Ascending aorta (tissue), 2 donors: ENCODE measurements around the gene RASGRF1. TPM values are rescaled to one million over a fixed set of nuclear protein-coding genes. Genes with fewer than 3 reads are reported as not detected.
"Not testable (repeated sequence)": the region's sequence is repeated elsewhere in the genome, so short reads cannot be mapped to it uniquely, and the experiment has no call there.

Experiments used
- DNase-seq, 2 donors: peaks; one replicate each; pipeline ENCODE4 v3.0.0-alpha.2; 2019; ENCODE audit warnings: low spot score in 2 of 2
- H3K27ac ChIP-seq, 2 donors: fragments of 200-600 bp; sonication (generic); one replicate each; pipeline ENCODE4 v1.5.1; 2016 to 2017; ENCODE audit warnings: mild to moderate bottlenecking in 1 of 2
- H3K27me3 ChIP-seq: fragments of 200-600 bp; sonication (generic); one replicate; pipeline ENCODE4 v1.5.1; 2017
- H3K36me3 ChIP-seq, 2 donors: fragments of 200-600 bp; sonication (generic); one replicate each; pipeline ENCODE4 v1.5.1; 2016
- H3K4me1 ChIP-seq, 2 donors: fragments of 200-600 bp; sonication (generic); one replicate each; pipeline ENCODE4 v1.5.1; 2016 to 2017; ENCODE audit warnings: mild to moderate bottlenecking in 1 of 2
- H3K4me3 ChIP-seq, 2 donors: fragments of 200-600 bp; sonication (generic); one replicate each; pipeline ENCODE4 v1.5.1; 2016 to 2017; ENCODE audit warnings: mild to moderate bottlenecking in 1 of 2
- H3K9me3 ChIP-seq, 2 donors: fragments of 200-600 bp; sonication (generic); one replicate each; pipeline ENCODE4 v1.5.1; 2016
- CTCF ChIP-seq, 3 experiments: fragments of 200-600 bp in 2 of 3; fragments of 450-650 bp in 1 of 3; sonication (generic) in 2 of 3; IDR thresholded peaks; one replicate each; pipeline ENCODE4 v1.5.1; 2016 to 2019; ENCODE audit warnings: antibody characterized with exemption in 3 of 3, mild to moderate bottlenecking in 1 of 3, moderate library complexity in 1 of 3
- intact Hi-C: fragments of 100-400 bp; cut with DNase I; formaldehyde crosslinking; loops from one replicate; pipeline ENCODE4 v1.15.1; 2023
- total RNA-seq: library from RNA; depleted of rRNA; stranded (reverse); fragments of >200 nt; gene quantifications from one replicate; pipeline ENCODE4 v1.1.0, GENCODE V29; 2016

RASGRF1 gene
- total RNA-seq, 1 donor from 2014 or later = not detected

GRCh38 chr15:79027532-79028410 lies 62.8 kb downstream of the RASGRF1 start:
- no peaks in the 10 kb centered on the region for H3K36me3 ChIP-seq
- no peak overlapping the region for H3K4me3 ChIP-seq
- intact Hi-C loops = loop anchor here (10.0 kb wide), 1 partner anchor 157 kb away; no protein-coding TSS in a partner anchor
- no peak for DNase-seq
- H3K4me1 ChIP-seq = no peaks in the 10 kb centered on the region
- H3K9me3 ChIP-seq = no peaks in the 10 kb centered on the region
- H3K27ac ChIP-seq = no peak overlapping the region
- H3K27me3 ChIP-seq = no peaks in the 10 kb centered on the region
- no peak for TF ChIP-seq CTCF (IDR thresholded peaks at IDR 0.05)

DNA sequence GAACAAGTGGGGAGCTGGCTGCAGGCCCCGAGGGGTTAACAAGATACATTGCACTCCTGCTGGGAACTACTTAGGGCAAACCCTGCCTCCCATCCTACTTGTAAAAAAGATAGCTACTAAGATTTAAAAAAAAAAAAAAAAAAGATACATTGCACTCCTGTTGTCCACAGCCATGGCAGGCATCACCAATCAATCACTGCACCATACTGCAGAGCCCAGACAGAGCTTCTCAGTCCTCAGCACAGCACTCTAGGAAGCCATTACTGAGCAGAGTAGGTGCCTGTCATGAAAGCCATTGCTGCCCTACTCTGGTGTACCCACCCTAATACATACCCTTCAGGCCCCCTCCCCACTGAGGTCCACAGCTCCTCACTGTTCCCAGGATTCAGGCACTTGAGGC lies 64.8 kb downstream of the RASGRF1 start:
- no peak for TF ChIP-seq CTCF (IDR thresholded peaks at IDR 0.05)

DNA sequence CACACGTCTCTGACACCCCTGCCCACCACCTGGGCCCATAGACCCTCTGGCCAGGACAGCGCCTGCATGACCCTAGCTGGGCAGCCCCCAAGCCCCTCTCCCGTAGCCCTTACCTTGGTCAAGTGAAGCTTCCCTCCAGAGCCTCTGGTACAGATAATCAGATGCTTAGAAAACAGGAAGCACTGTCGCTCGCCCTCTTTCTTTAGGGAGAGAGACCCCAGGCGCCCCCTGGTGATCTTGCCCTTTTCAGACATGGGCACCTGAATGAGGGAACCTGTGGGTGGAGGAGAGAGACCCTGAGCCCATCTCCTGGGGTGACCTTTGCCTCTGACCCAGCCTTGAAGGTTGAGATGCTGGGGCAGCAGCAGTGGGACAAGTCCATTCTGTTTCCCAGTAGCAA lies 65.4 kb downstream of the RASGRF1 start:
- no peak for TF ChIP-seq CTCF (IDR thresholded peaks at IDR 0.05)
- H3K4me1 ChIP-seq = no peaks in the 10 kb centered on the region
- H3K27me3 ChIP-seq = no peaks in the 10 kb centered on the region
- no peak overlapping the region for H3K4me3 ChIP-seq
- H3K36me3 ChIP-seq = no peaks in the 10 kb centered on the region
- DNase-seq = no peak
- intact Hi-C loops = loop anchor here (10.0 kb wide), 1 partner anchor 160 kb away; no protein-coding TSS in a partner anchor
- H3K27ac ChIP-seq = no peak overlapping the region
- H3K9me3 ChIP-seq = no peaks in the 10 kb centered on the region

More for the DNA sequence above, 64.8 kb downstream of the RASGRF1 start:
- no peak for DNase-seq
- no peaks in the 10 kb centered on the region for H3K9me3 ChIP-seq
- no peaks in the 10 kb centered on the region for H3K27me3 ChIP-seq
- no peaks in the 10 kb centered on the region for H3K4me1 ChIP-seq
- no peak overlapping the region for H3K4me3 ChIP-seq
- no peaks in the 10 kb centered on the region for H3K36me3 ChIP-seq
- no peak overlapping the region for H3K27ac ChIP-seq
- intact Hi-C loops = loop anchor here (10.0 kb wide), 1 partner anchor 159 kb away; no protein-coding TSS in a partner anchor

- not testable (repeated sequence) for DNase-seq, H3K27ac ChIP-seq, H3K4me3 ChIP-seq, H3K36me3 ChIP-seq, H3K9me3 ChIP-seq, H3K4me1 ChIP-seq, H3K27me3 ChIP-seq
- intact Hi-C loops = loop anchor here (10.0 kb wide), 1 partner anchor 160 kb away; no protein-coding TSS in a partner anchor
Measured at GRCh38 chr15:79024493-79024892, 66.1 kb downstream of the RASGRF1 start.

GRCh38 chr15:79023918-79024317 lies 66.7 kb downstream of the RASGRF1 start:
- Histone ChIP-seq H3K9me3 (no peaks in the 10 kb centered on the region), H3K27me3 (no peaks in the 10 kb centered on the region), H3K27ac (no peak overlapping the region), H3K36me3 (no peaks in the 10 kb centered on the region), H3K4me1 (no peaks in the 10 kb centered on the region), H3K4me3 (no peak overlapping the region)
- no peak for TF ChIP-seq CTCF (IDR thresholded peaks at IDR 0.05)
- intact Hi-C loops = loop anchor here (10.0 kb wide), 1 partner anchor 161 kb away; no protein-coding TSS in a partner anchor
- DNase-seq = no peak

GRCh38 chr15:79023546-79023890 lies 67.1 kb downstream of the RASGRF1 start:
- Histone ChIP-seq H3K4me1 (no peaks in the 10 kb centered on the region), H3K27me3 (no peaks in the 10 kb centered on the region), H3K27ac (no peak overlapping the region), H3K4me3 (no peak overlapping the region), H3K9me3 (no peaks in the 10 kb centered on the region), H3K36me3 (no peaks in the 10 kb centered on the region)
- no peak for DNase-seq
- TF ChIP-seq CTCF (IDR thresholded peaks at IDR 0.05) = no peak
- intact Hi-C loops = loop anchor here (10.0 kb wide), 1 partner anchor 161 kb away; no protein-coding TSS in a partner anchor
